Liver (tissue), 9 donors: ENCODE data around the gene NHSL2. TPM values are rescaled to one million over a fixed set of nuclear protein-coding genes. Genes with fewer than 3 reads are reported as not detected.

Experiments
- DNase-seq: peaks from one replicate; pipeline ENCODE4 v3.0.0-alpha.2; 2017; ENCODE audit warnings: low spot score
- H3K27ac ChIP-seq, 2 donors: one replicate each; pipeline ENCODE4 v1.7.0; 2013; ENCODE audit warnings: inconsistent platforms in 2 of 2, low read length in 2 of 2, control low read depth in 1 of 2, low read depth in 1 of 2, mild to moderate bottlenecking in 1 of 2
- H3K27me3 ChIP-seq, 4 donors: one replicate each; pipeline versions ENCODE4 v1.6.1 to v1.7.0; 2013; ENCODE audit warnings: low read length in 3 of 4, inconsistent platforms in 1 of 4, mild to moderate bottlenecking in 1 of 4, moderate library complexity in 1 of 4; ENCODE audit not compliant: control insufficient read depth in 4 of 4, insufficient read depth in 4 of 4
- H3K36me3 ChIP-seq, 4 donors: one replicate each; pipeline versions ENCODE4 v1.6.1 to v1.7.0; 2013; ENCODE audit warnings: low read length in 3 of 4, mild to moderate bottlenecking in 3 of 4, low read depth in 1 of 4, moderate library complexity in 1 of 4; ENCODE audit not compliant: control insufficient read depth in 4 of 4, insufficient read depth in 3 of 4
- H3K4me1 ChIP-seq, 4 donors: one replicate each; pipeline versions ENCODE4 v1.6.1 to v1.7.0; 2013; ENCODE audit warnings: low read length in 3 of 4, mild to moderate bottlenecking in 3 of 4, moderate library complexity in 1 of 4; ENCODE audit not compliant: control insufficient read depth in 4 of 4, insufficient read depth in 4 of 4
- H3K4me3 ChIP-seq, 3 donors: one replicate each; pipeline versions ENCODE4 v1.6.1 to v1.7.0; 2013; ENCODE audit warnings: low read length in 3 of 3, control low read depth in 1 of 3, low read depth in 1 of 3, mild to moderate bottlenecking in 1 of 3
- H3K9ac ChIP-seq, 2 donors: one replicate each; pipeline ENCODE4 v1.7.0; 2013; ENCODE audit warnings: low read length in 2 of 2, mild to moderate bottlenecking in 2 of 2, moderate library complexity in 2 of 2, control low read depth in 1 of 2, low read depth in 1 of 2
- H3K9me3 ChIP-seq, 4 donors: one replicate each; pipeline versions ENCODE4 v1.6.1 to v1.7.0; 2013; ENCODE audit warnings: low read length in 3 of 4; ENCODE audit not compliant: control insufficient read depth in 4 of 4
- EGR1 ChIP-seq, 2 donors: IDR thresholded peaks; 2 replicates each; pipeline ENCODE4 v1.6.1; 2016 to 2018; ENCODE audit warnings: antibody characterized with exemption in 2 of 2, low read depth in 2 of 2
- FOXA1 ChIP-seq: IDR thresholded peaks from 2 replicates; pipeline ENCODE4 v1.6.1; 2016; ENCODE audit warnings: antibody characterized with exemption
- FOXA2 ChIP-seq: IDR thresholded peaks from 2 replicates; pipeline ENCODE4 v1.6.1; 2016; ENCODE audit warnings: antibody characterized with exemption
- GABPA ChIP-seq, 2 donors: IDR thresholded peaks in 1 of 2; conservative IDR thresholded peaks in 1 of 2; 2 replicates each; pipeline ENCODE4 v1.6.1; 2016; ENCODE audit warnings: antibody characterized with exemption in 2 of 2, mild to moderate bottlenecking in 1 of 2, moderate library complexity in 1 of 2
- HNF4A ChIP-seq, 2 donors: conservative IDR thresholded peaks; 2 replicates each; pipeline ENCODE4 v1.6.1; 2016; ENCODE audit warnings: antibody characterized with exemption in 2 of 2, mild to moderate bottlenecking in 2 of 2
- JUND ChIP-seq, 2 donors: IDR thresholded peaks; 2 replicates each; pipeline ENCODE4 v1.6.1; 2016; ENCODE audit warnings: antibody characterized with exemption in 2 of 2
- NR2F2 ChIP-seq: IDR thresholded peaks from 2 replicates; pipeline ENCODE4 v1.6.1; 2016; ENCODE audit warnings: antibody characterized with exemption
- RAD21 ChIP-seq, 2 donors: IDR thresholded peaks; 2 replicates each; pipeline ENCODE4 v1.6.1; 2016; ENCODE audit warnings: antibody characterized with exemption in 2 of 2, mild to moderate bottlenecking in 2 of 2
- TAF1 ChIP-seq: conservative IDR thresholded peaks from 2 replicates; pipeline ENCODE4 v1.6.1; 2016; ENCODE audit warnings: antibody characterized with exemption, mild to moderate bottlenecking
- WGBS: extraction: QIAGEN DNeasy Blood & Tissue Kit; methylation state at CpG from one replicate; pipeline ENCODE4 v1.1.7; 2013; 5-methylcytosine and 5-hydroxymethylcytosine counted together
- polyA plus RNA-seq, 2 donors: library from polyadenylated mRNA; stranded (reverse) in 1 of 2; unstranded in 1 of 2; fragments of 200-250 nt in 1 of 2; fragments of >200 nt in 1 of 2; fragmentation: Nextera tagmentation in 1 of 2; extraction: Ambion mirVana in 1 of 2; gene quantifications; one replicate each; pipeline versions ENCODE4 v1.2.1 to v1.2.3, GENCODE V29; 2013 to 2015
- total RNA-seq, 2 donors: library from RNA; depleted of rRNA; stranded (reverse); fragments of >200 nt; gene quantifications; one replicate each; pipeline ENCODE4 v1.2.3, GENCODE V29; 2014
- TF ChIP-seq, protein P1 (sequence below): IDR thresholded peaks from 2 replicates; pipeline ENCODE4 v1.6.1; 2016; ENCODE audit warnings: antibody characterized with exemption
- TF ChIP-seq, protein P2 (sequence below): IDR thresholded peaks from 2 replicates; pipeline ENCODE4 v1.6.1; 2016; ENCODE audit warnings: antibody characterized with exemption
- TF ChIP-seq, protein P3 (sequence below): fragments of 150-350 bp; IDR thresholded peaks from 2 replicates; pipeline ENCODE4 v1.5.1; 2017; ENCODE audit warnings: improper control_type of control experiment, low read depth, low read length; ENCODE audit not compliant: missing input control
- TF ChIP-seq, protein P4 (sequence below): IDR thresholded peaks from 2 replicates; pipeline ENCODE4 v1.6.1; 2016; ENCODE audit warnings: antibody characterized with exemption
- TF ChIP-seq, protein P5 (sequence below): IDR thresholded peaks from 2 replicates; pipeline ENCODE4 v1.6.1; 2016; ENCODE audit warnings: antibody characterized with exemption, mild to moderate bottlenecking
- donor health status: healthy.
- donor health status: healthy.
- donor health status: healthy.
- donor health status: healthy.
- donor health status: healthy.

The NHSL2 gene
- total and polyA plus RNA-seq, 4 donors = 0.45 to 1.3 (median 1.1) TPM

DNA sequence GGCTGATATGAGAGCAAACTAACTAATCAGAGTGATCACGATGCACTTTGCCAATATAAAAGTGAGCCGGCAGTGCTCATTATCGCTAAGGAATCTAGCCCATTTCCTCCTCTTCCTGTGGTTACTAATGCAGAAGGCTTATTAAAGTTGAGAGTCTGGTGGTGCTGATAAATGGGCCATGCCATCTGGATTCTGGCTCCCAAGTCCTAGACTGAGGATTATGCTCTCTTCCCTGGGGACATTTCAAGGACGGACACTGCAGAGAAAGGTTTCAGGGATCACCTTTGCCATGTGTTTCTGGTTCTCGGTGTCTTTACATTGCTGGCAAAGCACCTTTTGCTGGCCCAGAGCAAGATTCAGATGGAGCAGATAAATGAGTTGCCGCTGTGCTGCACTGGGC is 135.8 kb downstream of the NHSL2 start:
- H3K4me1 ChIP-seq = no peaks in the 10 kb centered on the region
- H3K27ac ChIP-seq = no peak overlapping the region
- 72% methylated on average over 6 of the region's 6 CpGs for WGBS
- H3K36me3 ChIP-seq = no peaks in the 10 kb centered on the region
- H3K4me3 ChIP-seq = no peak overlapping the region
- H3K9me3 ChIP-seq = no peaks in the 10 kb centered on the region
- no peak for DNase-seq
- TF ChIP-seq, protein P1, sequence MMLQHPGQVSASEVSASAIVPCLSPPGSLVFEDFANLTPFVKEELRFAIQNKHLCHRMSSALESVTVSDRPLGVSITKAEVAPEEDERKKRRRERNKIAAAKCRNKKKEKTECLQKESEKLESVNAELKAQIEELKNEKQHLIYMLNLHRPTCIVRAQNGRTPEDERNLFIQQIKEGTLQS = no peak
- TF ChIP-seq EGR1 (IDR thresholded peaks at IDR 0.05; ENCODE audit: low read depth in 2 of 2) = no peak
- H3K27me3 ChIP-seq = no peaks in the 10 kb centered on the region
- H3K9ac ChIP-seq = no peak overlapping the region

DNA sequence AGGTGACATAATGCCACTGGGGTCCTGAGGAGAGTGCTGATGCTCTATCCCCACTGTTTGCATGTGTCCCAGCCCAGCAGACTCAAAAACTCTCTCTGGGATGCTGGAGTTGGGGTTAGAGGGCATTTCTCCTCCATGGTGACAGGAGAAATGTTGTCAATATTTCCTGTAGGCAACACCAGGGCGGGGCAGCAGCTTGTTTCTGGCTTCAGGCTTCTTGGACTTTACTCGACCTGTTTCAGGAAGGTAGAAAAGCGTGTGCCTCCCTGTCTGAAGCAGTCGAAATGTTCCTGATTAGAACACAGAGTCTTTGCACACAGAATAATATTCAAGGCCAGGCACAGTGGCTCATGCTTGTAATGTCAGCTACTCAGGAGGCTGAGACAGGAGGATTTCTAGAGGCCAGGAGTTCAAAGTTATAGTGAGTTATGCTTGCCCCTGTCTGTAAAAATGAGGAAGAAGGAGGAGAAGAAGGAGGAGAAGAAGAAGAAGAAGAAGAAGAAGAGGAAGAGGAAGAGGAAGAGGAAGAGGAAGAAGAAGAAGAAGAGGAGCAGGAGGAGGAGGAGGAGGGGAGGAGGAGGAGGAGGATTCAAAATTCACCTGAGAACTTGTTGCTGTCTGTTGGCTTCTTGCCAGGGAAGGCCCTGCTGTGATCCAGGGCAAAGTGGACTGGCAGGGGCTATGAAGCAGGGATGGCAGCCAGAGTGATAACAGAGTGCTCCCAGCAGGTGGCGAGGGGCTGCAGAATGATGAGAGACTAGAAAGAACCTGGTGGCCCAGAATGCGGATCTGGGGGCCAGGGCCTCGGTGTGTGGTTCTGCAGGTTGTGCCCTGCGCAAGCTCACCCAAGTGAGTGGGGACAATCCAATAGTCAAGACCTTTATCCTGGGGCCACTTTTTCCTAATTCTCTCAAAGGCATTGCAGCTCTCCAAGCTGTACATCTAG is 138.1 kb downstream of the NHSL2 start:
- whole genome bisulfite sequencing = 81% methylated on average over 8 of the region's 8 CpGs
- no peaks in the 10 kb centered on the region for H3K4me1 ChIP-seq
- H3K9ac ChIP-seq = no peak overlapping the region
- H3K9me3 ChIP-seq = no peaks in the 10 kb centered on the region
- TF ChIP-seq JUND (IDR thresholded peaks at IDR 0.05) = no peak
- no peak for TF ChIP-seq EGR1 (IDR thresholded peaks at IDR 0.05; ENCODE audit: low read depth in 2 of 2)
- no peak for TF ChIP-seq FOXA2
- TF ChIP-seq RAD21 (IDR thresholded peaks at IDR 0.05) = no peak
- TF ChIP-seq NR2F2 = no peak
- TF ChIP-seq, protein P2, sequence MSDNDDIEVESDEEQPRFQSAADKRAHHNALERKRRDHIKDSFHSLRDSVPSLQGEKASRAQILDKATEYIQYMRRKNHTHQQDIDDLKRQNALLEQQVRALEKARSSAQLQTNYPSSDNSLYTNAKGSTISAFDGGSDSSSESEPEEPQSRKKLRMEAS = no peak
- no peak for TF ChIP-seq TAF1
- no peak for TF ChIP-seq FOXA1
- TF ChIP-seq, protein P3, sequence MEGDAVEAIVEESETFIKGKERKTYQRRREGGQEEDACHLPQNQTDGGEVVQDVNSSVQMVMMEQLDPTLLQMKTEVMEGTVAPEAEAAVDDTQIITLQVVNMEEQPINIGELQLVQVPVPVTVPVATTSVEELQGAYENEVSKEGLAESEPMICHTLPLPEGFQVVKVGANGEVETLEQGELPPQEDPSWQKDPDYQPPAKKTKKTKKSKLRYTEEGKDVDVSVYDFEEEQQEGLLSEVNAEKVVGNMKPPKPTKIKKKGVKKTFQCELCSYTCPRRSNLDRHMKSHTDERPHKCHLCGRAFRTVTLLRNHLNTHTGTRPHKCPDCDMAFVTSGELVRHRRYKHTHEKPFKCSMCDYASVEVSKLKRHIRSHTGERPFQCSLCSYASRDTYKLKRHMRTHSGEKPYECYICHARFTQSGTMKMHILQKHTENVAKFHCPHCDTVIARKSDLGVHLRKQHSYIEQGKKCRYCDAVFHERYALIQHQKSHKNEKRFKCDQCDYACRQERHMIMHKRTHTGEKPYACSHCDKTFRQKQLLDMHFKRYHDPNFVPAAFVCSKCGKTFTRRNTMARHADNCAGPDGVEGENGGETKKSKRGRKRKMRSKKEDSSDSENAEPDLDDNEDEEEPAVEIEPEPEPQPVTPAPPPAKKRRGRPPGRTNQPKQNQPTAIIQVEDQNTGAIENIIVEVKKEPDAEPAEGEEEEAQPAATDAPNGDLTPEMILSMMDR = no peak
- TF ChIP-seq GABPA (IDR thresholded peaks at IDR 0.05 in 1 of 2, conservative IDR thresholded peaks at IDR 0.05 in 1 of 2) = no peak
- TF ChIP-seq, protein P4, sequence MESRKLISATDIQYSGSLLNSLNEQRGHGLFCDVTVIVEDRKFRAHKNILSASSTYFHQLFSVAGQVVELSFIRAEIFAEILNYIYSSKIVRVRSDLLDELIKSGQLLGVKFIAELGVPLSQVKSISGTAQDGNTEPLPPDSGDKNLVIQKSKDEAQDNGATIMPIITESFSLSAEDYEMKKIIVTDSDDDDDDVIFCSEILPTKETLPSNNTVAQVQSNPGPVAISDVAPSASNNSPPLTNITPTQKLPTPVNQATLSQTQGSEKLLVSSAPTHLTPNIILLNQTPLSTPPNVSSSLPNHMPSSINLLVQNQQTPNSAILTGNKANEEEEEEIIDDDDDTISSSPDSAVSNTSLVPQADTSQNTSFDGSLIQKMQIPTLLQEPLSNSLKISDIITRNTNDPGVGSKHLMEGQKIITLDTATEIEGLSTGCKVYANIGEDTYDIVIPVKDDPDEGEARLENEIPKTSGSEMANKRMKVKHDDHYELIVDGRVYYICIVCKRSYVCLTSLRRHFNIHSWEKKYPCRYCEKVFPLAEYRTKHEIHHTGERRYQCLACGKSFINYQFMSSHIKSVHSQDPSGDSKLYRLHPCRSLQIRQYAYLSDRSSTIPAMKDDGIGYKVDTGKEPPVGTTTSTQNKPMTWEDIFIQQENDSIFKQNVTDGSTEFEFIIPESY = no peak
- no peak for TF ChIP-seq HNF4A (conservative IDR thresholded peaks at IDR 0.05)
- TF ChIP-seq, protein P5, sequence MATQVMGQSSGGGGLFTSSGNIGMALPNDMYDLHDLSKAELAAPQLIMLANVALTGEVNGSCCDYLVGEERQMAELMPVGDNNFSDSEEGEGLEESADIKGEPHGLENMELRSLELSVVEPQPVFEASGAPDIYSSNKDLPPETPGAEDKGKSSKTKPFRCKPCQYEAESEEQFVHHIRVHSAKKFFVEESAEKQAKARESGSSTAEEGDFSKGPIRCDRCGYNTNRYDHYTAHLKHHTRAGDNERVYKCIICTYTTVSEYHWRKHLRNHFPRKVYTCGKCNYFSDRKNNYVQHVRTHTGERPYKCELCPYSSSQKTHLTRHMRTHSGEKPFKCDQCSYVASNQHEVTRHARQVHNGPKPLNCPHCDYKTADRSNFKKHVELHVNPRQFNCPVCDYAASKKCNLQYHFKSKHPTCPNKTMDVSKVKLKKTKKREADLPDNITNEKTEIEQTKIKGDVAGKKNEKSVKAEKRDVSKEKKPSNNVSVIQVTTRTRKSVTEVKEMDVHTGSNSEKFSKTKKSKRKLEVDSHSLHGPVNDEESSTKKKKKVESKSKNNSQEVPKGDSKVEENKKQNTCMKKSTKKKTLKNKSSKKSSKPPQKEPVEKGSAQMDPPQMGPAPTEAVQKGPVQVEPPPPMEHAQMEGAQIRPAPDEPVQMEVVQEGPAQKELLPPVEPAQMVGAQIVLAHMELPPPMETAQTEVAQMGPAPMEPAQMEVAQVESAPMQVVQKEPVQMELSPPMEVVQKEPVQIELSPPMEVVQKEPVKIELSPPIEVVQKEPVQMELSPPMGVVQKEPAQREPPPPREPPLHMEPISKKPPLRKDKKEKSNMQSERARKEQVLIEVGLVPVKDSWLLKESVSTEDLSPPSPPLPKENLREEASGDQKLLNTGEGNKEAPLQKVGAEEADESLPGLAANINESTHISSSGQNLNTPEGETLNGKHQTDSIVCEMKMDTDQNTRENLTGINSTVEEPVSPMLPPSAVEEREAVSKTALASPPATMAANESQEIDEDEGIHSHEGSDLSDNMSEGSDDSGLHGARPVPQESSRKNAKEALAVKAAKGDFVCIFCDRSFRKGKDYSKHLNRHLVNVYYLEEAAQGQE = no peak
- TF ChIP-seq, protein P1 = no peak
- no peak for DNase-seq
- H3K4me3 ChIP-seq = no peak overlapping the region
- H3K27me3 ChIP-seq = peaks cover 0 to 2% (median 0%) of the 10 kb centered on the region in 4 donors
- no peaks in the 10 kb centered on the region for H3K36me3 ChIP-seq
- H3K27ac ChIP-seq = no peak overlapping the region
